B cell (primary cell): ENCODE data around the gene CPA2.

Experiments
- EZH2 ChIP-seq: IDR thresholded peaks from 2 replicates; pipeline ENCODE4 v1.6.1; 2012; ENCODE audit warnings: borderline replicate concordance, low read depth, mild to moderate bottlenecking, moderate library complexity, low read length; ENCODE audit not compliant: insufficient read depth, poor library complexity, severe bottlenecking
- TF ChIP-seq, protein P1 (sequence below): fragments of 200-600 bp; IDR thresholded peaks from one replicate; pipeline ENCODE4 v1.8.0; 2022; ENCODE audit warnings: antibody characterized with exemption, mild to moderate bottlenecking

DNA sequence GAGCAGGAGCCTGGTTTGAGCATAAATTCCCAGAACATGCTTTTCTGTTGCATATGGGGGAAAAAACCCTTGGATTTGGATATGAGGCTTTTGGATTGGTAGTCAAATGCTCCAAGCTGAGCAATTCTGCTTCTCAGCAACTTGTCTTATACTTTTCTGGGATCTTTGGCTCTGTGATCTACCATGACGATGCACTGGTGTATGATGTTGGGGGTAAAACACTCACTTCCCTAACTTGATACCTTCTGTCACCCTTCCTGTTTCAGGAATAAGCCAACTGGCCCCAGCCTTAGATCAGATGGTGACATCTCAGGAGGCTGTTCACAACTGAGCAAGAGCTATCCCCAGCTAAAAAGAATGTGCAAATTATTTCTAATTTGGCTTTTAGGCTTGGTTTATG lies 13.2 kb downstream of the CPA2 start:
- TF ChIP-seq, protein P1, sequence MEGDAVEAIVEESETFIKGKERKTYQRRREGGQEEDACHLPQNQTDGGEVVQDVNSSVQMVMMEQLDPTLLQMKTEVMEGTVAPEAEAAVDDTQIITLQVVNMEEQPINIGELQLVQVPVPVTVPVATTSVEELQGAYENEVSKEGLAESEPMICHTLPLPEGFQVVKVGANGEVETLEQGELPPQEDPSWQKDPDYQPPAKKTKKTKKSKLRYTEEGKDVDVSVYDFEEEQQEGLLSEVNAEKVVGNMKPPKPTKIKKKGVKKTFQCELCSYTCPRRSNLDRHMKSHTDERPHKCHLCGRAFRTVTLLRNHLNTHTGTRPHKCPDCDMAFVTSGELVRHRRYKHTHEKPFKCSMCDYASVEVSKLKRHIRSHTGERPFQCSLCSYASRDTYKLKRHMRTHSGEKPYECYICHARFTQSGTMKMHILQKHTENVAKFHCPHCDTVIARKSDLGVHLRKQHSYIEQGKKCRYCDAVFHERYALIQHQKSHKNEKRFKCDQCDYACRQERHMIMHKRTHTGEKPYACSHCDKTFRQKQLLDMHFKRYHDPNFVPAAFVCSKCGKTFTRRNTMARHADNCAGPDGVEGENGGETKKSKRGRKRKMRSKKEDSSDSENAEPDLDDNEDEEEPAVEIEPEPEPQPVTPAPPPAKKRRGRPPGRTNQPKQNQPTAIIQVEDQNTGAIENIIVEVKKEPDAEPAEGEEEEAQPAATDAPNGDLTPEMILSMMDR: no peak
- TF ChIP-seq EZH2: no peak
